Thyroid gland (tissue), 4 donors: ENCODE data around the gene DLGAP1.

ENCODE experiments used
- CTCF ChIP-seq, 6 experiments: fragments of 200-600 bp in 3 of 6; fragments of 450-650 bp in 3 of 6; sonication (generic) in 3 of 6; IDR thresholded peaks; one replicate each; pipeline ENCODE4 v1.5.1; 2016 to 2019; ENCODE audit warnings: antibody characterized with exemption in 6 of 6, mild to moderate bottlenecking in 2 of 6, inconsistent platforms in 1 of 6, moderate library complexity in 1 of 6
- POLR2A ChIP-seq, 2 donors: fragments of 450-650 bp; IDR thresholded peaks; one replicate each; pipeline ENCODE4 v1.6.1; 2017; ENCODE audit warnings: antibody characterized with exemption in 2 of 2, mild to moderate bottlenecking in 2 of 2, moderate library complexity in 1 of 2

- TF ChIP-seq POLR2A (IDR thresholded peaks at IDR 0.05): no peak
- TF ChIP-seq CTCF (IDR thresholded peaks at IDR 0.05): no peak
Measured at GRCh38 chr18:3914833-3915610, 540.1 kb downstream of the DLGAP1 start.
